HFFc6 (cell line): Measurements from ENCODE around the gene HES2. TPM values are rescaled to one million over a fixed set of nuclear protein-coding genes. Genes with fewer than 3 reads are reported as not detected.

Experiments used
- DNase-seq: peaks from one replicate; pipeline ENCODE4 v3.0.0-alpha.2; 2018
- H3K27ac Mint-ChIP-seq: 2 replicates; pipeline ENCODE4 v1.8.0; 2020; ENCODE audit warnings: mild to moderate bottlenecking, mixed read lengths
- H3K27me3 Mint-ChIP-seq: 2 replicates; pipeline ENCODE4 v1.8.0; 2021; ENCODE audit warnings: mild to moderate bottlenecking, moderate library complexity, mixed read lengths; ENCODE audit not compliant: insufficient read depth
- H3K36me3 Mint-ChIP-seq: 2 replicates; pipeline ENCODE4 v1.8.0; 2021; ENCODE audit warnings: low read depth, mixed read lengths
- H3K4me1 Mint-ChIP-seq: 2 replicates; pipeline ENCODE4 v1.8.0; 2020; ENCODE audit warnings: low read depth, mixed read lengths
- H3K4me3 Mint-ChIP-seq: 2 replicates; pipeline ENCODE4 v1.8.0; 2020; ENCODE audit warnings: mild to moderate bottlenecking, moderate library complexity, mixed read lengths
- H3K9me3 Mint-ChIP-seq: 2 replicates; pipeline ENCODE4 v1.8.0; 2020; ENCODE audit warnings: mild to moderate bottlenecking, mixed read lengths
- CTCF ChIP-seq: fragments of 200-600 bp; sonication (generic); IDR thresholded peaks from 2 replicates; pipeline ENCODE4 v1.5.0; 2021; ENCODE audit warnings: antibody characterized with exemption, mild to moderate bottlenecking
- total RNA-seq, 6 experiments: library from RNA; stranded (reverse); fragmentation: NEBNext Ultra II Directional; extraction: Animal tissue kit (Norgen Biotek cat#: 25700); gene quantifications; 2 replicates in 1 of 6; 3 replicates in 5 of 6; pipeline ENCODE4 v1.2.3, GENCODE V29; 2021

Gene HES2
- total RNA-seq, 6 experiments from 2014 or later = 0.14 to 0.35 (median 0.30) TPM; not detected in 2

- peaks cover 7% of the 10 kb centered on the region for H3K36me3 Mint-ChIP-seq
Measured at GRCh38 chr1:6462412-6463119, 42.8 kb upstream of the HES2 start.

GRCh38 chr1:6461538-6462411 lies 42.1 kb upstream of the HES2 start:
- TF ChIP-seq CTCF = no peak
- no peak overlapping the region for H3K27ac Mint-ChIP-seq
- peaks cover 24% of the 10 kb centered on the region for H3K27me3 Mint-ChIP-seq
- no peak overlapping the region for H3K4me3 Mint-ChIP-seq
- H3K9me3 Mint-ChIP-seq = no peaks in the 10 kb centered on the region
- DNase-seq = no peak
- peaks cover 7% of the 10 kb centered on the region for H3K36me3 Mint-ChIP-seq
- H3K4me1 Mint-ChIP-seq = no peaks in the 10 kb centered on the region

More at GRCh38 chr1:6462412-6463119, 42.8 kb upstream of the HES2 start:
- no peak for TF ChIP-seq CTCF
- Mint-ChIP-seq H3K4me1 (no peaks in the 10 kb centered on the region), H3K4me3 (no peak overlapping the region), H3K27ac (no peak overlapping the region), H3K27me3 (peaks cover 18% of the 10 kb centered on the region), H3K9me3 (no peaks in the 10 kb centered on the region)
- DNase-seq = no peak

GRCh38 chr1:6461051-6461530 lies 41.4 kb upstream of the HES2 start:
- no peak for DNase-seq
- Mint-ChIP-seq H3K27me3 (peaks cover 31% of the 10 kb centered on the region), H3K36me3 (peaks cover 7% of the 10 kb centered on the region), H3K4me3 (no peak overlapping the region), H3K9me3 (no peaks in the 10 kb centered on the region), H3K4me1 (no peaks in the 10 kb centered on the region), H3K27ac (no peak overlapping the region)
- TF ChIP-seq CTCF = no peak

- H3K4me1 Mint-ChIP-seq = no peaks in the 10 kb centered on the region
- H3K36me3 Mint-ChIP-seq = peaks cover 7% of the 10 kb centered on the region
- peaks cover 33% of the 10 kb centered on the region for H3K27me3 Mint-ChIP-seq
- no peak for DNase-seq
- no peak for TF ChIP-seq CTCF
- H3K9me3 Mint-ChIP-seq = no peaks in the 10 kb centered on the region
- H3K4me3 Mint-ChIP-seq = no peak overlapping the region
- H3K27ac Mint-ChIP-seq = no peak overlapping the region
Measured at GRCh38 chr1:6460301-6461050, 40.8 kb upstream of the HES2 start.

- H3K36me3 Mint-ChIP-seq = peaks cover 7% of the 10 kb centered on the region
- no peaks in the 10 kb centered on the region for H3K4me1 Mint-ChIP-seq
- DNase-seq = no peak
- H3K4me3 Mint-ChIP-seq = no peak overlapping the region
- peaks cover 33% of the 10 kb centered on the region for H3K27me3 Mint-ChIP-seq
- no peak overlapping the region for H3K27ac Mint-ChIP-seq
- no peaks in the 10 kb centered on the region for H3K9me3 Mint-ChIP-seq
- TF ChIP-seq CTCF = no peak
Measured at GRCh38 chr1:6459850-6460265, 40.1 kb upstream of the HES2 start.
